Panc1 (cell line): Measurements from ENCODE around the gene HRH2.
"Not testable (repeated sequence)": the region's sequence is repeated elsewhere in the genome, so short reads cannot be mapped to it uniquely, and the experiment has no call there.

Experiments
- CTCF ChIP-seq: fragments of 450-650 bp; IDR thresholded peaks from 2 replicates; pipeline ENCODE4 v1.5.1; 2017; ENCODE audit warnings: mild to moderate bottlenecking
- POLR2AphosphoS5 ChIP-seq: IDR thresholded peaks from 2 replicates; pipeline ENCODE4 v1.6.1; 2012; ENCODE audit warnings: mild to moderate bottlenecking, low read depth, low read length, moderate library complexity
- TCF7L2 ChIP-seq: IDR thresholded peaks from 2 replicates; pipeline ENCODE4 v1.6.1; 2011; ENCODE audit warnings: mild to moderate bottlenecking, low read depth, low read length, inconsistent platforms

GRCh38 chr5:175616527-175616926, 41.3 kb upstream of the HRH2 start:
- TF ChIP-seq CTCF, POLR2AphosphoS5, TCF7L2: not testable (repeated sequence)
